SK-N-MC (cell line): Measurements from ENCODE around the gene GYG1.

Source experiments
- EZH2 ChIP-seq: fragments of 200-600 bp; sonication (generic); IDR thresholded peaks from one replicate; pipeline ENCODE4 v1.6.1; 2017; ENCODE audit warnings: antibody characterized with exemption
- FOXP2 ChIP-seq: optimal IDR thresholded peaks from 2 replicates; pipeline ENCODE3; 2011; ENCODE audit warnings: mild to moderate bottlenecking, moderate library complexity; ENCODE audit not compliant: insufficient read depth; ENCODE audit errors: extremely low read length, control extremely low read depth
- POLR2AphosphoS5 ChIP-seq: IDR thresholded peaks from 2 replicates; pipeline ENCODE4 v1.6.1; 2012; ENCODE audit warnings: mild to moderate bottlenecking, low read depth, low read length, borderline replicate concordance

- TF ChIP-seq EZH2, result no peak
- no peak for TF ChIP-seq POLR2AphosphoS5
- TF ChIP-seq FOXP2, result no peak
These were observed 13.3 kb downstream of the GYG1 start for GRCh38 chr3:149004622-149005021.
